Fibroblast of upper back skin (primary cell): ENCODE measurements around the gene AKAP6.

ENCODE experiments used
- DNase-seq: peaks from one replicate; pipeline ENCODE4 v3.0.0-alpha.2; 2013

AKAP6 gene

DNA sequence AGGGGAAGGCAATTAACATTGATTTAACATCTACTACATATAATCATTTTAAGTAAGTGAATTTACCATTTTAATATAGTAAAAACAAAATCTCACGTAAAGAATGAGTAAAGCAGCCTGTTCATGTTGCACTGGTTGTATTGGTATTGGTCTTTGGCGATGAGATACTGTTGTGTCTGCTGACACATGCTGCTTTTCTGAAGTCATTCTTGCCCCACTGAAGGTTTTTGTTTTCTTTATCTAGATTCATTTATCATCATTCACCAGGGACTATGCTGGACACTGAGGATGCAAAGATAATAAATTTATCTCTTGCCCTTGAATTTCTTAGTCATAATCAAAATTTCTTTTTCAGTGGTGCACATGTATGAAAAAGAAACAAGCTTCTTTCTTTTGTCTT is 363.3 kb downstream of the AKAP6 start:
- DNase-seq, result no peak

DNA sequence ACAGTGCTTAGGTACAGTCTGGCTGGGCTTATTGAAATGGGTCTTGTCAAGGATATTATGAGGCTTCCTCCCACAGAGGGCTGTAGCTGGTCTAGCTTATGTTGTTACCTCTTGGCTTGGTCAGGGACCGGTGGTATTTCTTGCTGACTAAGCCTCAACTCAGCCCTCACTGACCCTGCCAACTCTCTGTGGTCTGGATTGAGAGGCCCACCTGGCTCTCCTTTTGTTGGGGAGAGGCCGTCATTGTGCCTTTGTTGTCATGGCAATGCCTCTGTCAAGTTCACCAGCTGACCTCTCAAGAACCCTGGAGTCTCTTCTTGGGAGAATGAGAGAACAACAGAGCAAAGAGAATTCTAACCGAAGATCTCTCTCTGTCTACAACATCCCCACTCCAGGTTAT is 364.0 kb downstream of the AKAP6 start:
- DNase-seq, result peak; percentile 73

DNA sequence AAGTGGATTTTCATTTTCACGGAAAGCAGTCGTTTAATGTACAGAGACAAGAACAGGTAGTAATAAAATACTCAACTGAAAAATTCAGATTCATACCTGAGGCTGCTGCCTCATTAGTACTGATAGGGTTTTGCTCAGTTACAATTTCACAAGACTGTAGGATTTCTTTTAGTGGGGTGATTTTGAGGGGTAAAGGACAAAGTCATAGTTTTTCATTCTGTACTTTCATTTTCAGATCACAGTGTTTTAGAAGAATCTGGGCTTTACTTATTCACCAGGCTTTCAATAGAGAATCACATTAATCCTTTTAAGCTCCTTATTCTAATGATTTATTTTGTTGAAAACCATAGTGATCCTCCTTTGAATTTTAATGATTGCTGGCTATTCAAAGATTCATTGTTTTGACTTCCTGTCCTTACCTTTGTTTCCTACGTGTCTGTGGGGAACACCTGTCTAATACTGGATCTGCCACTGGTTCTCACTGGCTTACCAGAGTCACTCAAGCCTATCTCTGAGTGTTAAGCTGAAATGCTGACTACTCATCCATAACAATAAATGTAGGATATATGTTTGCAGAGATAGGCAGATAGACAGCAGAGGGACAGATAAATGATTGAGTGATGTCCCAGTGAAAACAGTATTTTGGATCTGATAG is 365.8 kb downstream of the AKAP6 start:
- no peak for DNase-seq

DNA sequence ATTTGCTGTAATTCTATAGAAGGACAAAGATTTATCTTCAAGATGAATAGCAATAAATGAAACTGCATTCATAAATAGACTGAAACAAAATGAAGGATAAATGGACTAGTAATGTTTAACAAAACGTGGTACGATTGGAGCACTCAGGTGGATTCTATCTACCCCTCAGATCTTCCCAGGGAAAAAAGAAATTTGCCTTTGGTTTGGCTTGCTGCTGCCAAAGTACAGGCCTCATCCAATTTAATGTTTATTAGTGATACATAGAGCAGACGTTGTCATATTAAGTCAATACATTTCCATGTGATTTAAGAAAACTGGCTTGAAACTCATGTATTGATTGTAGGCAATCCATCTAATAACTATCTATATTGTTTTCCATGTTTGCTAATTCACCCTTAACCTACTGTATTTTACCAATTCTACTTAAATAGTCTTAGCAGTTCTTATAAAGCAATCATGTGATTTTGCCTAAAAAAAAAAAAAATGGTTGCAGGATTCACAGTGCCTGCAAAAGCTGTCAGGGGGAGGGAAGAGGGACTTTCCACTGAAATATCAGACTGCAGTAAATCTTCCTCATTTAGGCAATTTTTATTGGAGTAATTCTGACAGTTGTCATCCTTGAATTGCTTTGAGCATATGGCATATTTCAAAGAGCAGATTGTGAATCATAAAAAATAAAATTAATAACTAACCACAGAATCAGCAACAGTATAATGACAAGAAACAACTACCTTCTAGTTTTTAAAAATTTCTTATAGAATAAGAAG is 367.4 kb downstream of the AKAP6 start:
- no peak for DNase-seq

GRCh38 chr14:32697114-32697513 is 368.0 kb downstream of the AKAP6 start:
- no peak for DNase-seq

DNA sequence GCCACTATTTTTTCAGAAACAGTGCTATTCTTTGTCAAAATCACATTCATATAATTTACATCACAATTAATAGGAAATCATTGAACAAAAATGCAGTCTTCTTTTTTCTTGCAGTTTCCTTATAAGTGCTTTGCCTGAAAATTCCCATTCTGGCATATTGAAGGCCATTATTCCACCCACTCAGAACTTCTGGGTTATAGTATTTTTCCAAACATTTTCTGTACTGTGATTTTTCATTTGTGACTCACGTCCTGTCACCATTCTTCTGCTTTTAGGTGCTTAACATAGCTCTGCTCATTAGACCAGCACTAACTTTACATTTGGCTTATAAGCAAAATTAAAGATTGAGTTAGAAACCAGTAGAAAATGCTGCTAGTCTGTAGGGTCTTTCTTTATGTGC is 368.6 kb downstream of the AKAP6 start:
- peak; percentile 76 for DNase-seq

DNA sequence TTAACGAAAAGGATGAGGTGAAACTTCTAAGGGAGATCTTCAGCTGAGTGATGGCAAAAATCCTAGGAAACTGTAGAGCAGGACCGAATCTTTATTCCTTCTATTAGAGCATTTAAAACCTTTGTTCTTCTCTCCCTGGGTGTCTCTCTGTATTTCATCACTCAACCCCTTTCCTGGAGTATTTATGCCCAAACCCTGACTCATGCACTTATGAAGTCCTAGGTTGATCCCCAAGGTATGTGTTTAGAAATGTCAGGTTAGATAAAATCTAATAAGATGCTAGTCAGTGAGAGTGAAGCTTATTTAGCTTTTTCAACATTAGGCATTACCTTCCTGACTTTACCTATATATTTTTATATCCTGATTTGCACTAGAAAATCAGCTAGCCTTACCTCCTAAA is 369.7 kb downstream of the AKAP6 start:
- DNase-seq, result peak; percentile 65

GRCh38 chr14:32701475-32701874 is 372.4 kb downstream of the AKAP6 start:
- DNase-seq, result no peak

- DNase-seq, result no peak
These were observed 373.0 kb downstream of the AKAP6 start for GRCh38 chr14:32702088-32702487.

GRCh38 chr14:32702562-32702961 is 373.5 kb downstream of the AKAP6 start:
- peak; percentile 51 for DNase-seq

DNA sequence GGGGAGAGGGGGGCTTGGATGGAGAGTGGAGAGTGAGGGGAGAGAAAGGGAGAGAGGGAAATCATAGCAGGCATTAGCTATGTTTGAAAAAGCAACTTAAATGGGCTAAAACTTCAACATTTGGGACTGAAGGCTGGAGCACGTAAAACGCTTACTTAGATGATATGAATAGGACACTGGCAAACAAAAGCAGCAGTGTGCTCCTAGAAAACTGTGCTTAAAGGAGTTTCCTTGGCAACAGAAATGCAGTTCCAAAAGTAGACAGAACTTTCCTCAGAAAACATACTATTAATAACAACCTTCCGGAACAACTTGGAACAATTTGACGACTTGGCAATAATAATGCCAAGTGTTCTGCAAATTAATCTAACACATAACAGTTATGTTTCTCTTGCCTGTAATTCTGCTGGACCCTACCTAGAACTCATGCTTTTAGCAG is 374.1 kb downstream of the AKAP6 start:
- DNase-seq, result no peak

DNA sequence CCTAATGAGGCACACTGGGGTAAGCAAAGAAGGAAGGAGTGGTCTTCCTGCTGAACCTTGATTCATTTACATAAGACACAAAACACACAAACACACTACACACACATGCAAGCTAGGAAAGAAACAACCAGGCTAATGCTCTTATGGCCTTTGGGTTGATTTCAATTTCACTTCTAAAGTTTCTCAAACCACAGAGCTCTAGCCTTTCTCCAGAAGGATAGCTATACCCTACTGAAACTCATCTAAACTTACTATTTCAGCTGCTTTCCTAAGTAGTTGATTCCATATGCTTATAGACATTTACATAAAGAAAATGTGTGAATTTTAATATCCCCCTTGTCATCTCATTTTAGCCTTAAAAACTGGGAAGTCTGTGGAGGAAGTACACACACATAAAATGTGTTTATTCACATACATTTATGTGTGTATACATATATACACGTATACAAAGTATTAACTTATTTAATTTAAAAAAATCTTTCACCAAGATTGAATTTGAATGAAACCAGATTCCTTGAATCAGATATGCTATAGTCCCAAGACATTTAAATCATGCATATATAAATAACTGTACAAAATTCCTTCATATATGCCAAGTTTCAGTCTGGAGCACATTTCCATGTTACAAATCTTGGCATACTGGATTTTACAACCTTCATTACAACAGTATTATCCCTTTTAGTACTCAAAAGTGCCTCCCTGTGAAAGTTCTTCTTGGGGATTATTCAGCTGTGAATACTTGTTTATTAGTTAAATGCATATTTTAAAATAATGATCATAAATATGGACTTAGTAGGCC is 377.8 kb downstream of the AKAP6 start:
- no peak for DNase-seq

- DNase-seq, result no peak
These were observed 378.8 kb downstream of the AKAP6 start for GRCh38 chr14:32707742-32708500.

DNA sequence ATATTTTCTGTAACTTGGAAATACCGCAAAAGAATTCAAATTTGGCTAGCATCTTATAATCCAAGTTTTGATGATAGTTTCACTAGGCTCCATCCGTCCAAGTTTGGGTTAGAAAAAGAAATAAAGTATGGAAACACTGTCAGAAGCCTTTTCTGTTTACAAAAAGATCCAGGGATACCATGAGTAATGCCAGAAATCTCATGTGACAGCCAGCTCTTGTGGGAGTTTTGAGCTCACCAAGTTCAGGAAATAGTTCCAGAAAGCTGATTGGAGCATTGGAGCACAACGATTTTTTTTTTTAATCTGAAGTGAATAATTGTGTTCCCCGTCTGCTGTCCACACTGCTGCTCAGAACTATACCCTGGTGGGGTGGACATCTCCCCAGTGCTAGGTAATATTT is 379.9 kb downstream of the AKAP6 start:
- DNase-seq, result peak; percentile 89

DNA sequence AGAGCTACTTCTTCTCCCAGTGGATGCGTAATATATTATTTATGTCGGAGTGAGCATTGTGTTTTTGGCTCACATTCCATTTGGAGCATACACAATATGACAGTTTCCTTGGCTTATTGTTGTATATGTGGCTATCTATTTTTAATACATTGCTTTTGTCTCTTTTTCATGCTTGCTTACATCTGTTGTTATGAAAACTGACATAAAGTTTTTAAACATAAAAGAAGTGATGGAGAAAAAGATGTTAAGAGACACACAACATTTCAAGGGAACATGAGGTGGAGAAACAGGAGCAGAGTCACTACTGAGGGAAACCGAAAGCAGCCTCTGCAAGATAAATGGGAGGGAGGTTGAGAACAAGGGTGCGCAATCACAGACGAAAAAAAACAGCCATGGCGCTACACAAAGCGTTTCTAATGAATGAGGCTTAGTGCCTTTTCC is 381.2 kb downstream of the AKAP6 start:
- DNase-seq, result no peak

DNA sequence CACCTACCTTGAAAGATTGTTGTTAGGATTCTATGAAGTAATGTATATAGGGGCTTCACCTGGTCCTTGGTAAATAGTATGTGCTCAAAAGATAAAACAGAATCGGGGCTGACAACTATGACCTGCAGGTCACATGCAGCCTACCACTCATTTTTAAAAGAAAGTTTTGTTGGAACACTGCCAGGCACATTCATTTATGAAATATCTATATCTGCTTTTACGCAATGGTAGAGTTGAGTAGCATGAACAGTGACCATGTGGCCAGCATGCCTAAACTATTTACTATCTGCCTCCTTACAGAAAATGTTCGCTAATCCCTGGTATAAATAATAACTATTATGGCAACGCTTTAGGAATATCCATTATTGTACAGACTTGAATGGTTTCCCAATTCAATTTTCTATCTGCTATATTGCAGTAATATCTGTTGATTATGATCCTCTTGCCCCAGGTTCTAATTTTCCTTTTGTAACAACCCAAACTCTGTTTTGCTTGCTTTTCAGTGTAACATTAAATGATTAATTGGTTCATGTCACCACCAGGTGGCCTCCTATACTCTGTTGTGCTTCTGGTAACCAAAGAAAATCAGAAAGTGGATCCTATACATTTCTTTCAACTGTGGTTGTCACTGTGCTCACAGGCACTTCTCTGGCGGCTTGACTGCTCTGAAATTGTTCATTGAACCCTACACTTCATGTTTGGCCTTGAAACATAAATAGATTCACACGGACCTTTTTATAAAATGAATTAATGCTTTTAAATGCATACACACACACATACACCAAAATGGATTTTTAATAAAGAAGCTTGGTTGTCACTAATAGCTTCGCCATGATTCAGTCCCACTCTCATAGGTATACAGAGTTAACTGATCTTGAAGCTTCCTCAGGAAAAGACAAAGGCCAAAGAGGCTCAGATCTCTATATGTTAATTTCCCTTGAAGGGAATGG is 381.9 kb downstream of the AKAP6 start:
- DNase-seq, result peak; percentile 64

DNA sequence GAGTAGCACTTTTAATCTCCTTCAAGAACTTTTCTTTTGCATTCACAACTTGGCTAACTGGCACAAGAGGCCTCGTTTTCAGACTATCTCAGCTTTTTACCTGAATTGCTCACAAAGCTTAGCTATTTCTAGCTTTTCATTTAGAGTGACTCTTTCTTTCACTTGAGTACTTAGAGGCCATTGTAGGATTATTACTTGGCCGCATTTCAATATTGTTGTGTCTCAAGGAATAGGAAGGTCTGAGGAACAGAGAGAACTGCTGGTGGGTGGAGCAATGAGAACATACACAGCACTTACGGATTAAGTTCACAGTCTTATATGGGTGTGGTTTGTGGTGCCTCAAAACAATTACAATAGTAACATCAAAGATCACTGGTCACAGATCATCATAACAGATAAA is 384.8 kb downstream of the AKAP6 start:
- DNase-seq, result no peak

DNA sequence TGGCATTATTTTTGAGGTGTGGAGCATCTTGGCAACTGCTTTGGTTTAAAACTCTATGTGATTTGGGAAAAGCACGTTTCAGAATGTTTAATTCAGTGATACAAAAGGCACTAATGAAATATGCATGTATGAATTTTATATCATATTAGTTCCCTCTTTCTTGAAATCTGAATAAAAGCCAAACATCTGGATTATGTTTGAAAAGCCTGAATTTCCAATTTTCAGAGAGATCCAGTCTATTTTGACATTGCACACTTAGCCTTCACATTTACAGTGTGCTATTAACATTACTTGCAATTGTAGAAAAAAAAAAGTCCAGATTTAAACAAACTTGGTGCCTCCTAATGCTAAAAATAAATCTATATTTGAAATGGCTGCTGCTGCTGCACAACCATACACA is 390.5 kb downstream of the AKAP6 start:
- no peak for DNase-seq

GRCh38 chr14:32720927-32721326 is 391.8 kb downstream of the AKAP6 start:
- DNase-seq, result peak; percentile 82

DNA sequence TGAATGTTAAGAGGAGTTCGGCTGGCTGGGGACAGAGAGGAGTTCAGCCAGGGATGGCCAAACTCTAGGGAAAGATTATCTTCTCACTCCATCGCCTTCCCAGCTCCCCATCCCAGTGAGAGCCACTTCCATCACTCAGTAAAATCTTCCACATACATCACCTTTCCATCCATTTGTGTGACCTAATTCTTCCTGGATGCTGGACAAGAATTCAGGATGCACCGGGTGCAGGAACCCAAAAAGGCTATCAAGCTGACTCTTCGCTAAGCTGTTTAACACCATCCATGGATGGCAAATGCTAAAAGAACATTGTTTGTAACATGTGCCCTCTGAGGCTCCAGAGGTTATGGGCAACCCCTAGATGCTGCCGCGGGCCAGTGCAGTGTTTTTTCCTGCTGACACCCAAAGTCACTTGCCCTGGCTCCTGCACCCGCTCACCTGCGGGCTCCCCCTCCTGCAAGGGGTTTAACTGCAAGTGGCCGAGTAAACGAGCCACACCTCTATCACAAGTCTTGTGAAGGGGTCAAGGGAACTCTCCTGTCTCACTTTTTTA is 393.6 kb downstream of the AKAP6 start:
- DNase-seq, result no peak

- DNase-seq, result peak; percentile 91
These were observed 395.9 kb downstream of the AKAP6 start for GRCh38 chr14:32724867-32725471.
